Astrocyte (in vitro differentiated cells and primary cell): ENCODE results near the gene DNAH17.

ENCODE experiments used
- CTCF ChIP-seq: IDR thresholded peaks from 2 replicates; pipeline ENCODE4 v1.5.1; 2011; ENCODE audit warnings: low read depth, mild to moderate bottlenecking, inconsistent platforms, low read length, moderate library complexity; ENCODE audit not compliant: insufficient read depth
- EZH2 ChIP-seq: IDR thresholded peaks from 2 replicates; pipeline ENCODE4 v1.6.1; 2012; ENCODE audit warnings: mild to moderate bottlenecking, low read length, inconsistent platforms; ENCODE audit not compliant: insufficient read depth

DNA sequence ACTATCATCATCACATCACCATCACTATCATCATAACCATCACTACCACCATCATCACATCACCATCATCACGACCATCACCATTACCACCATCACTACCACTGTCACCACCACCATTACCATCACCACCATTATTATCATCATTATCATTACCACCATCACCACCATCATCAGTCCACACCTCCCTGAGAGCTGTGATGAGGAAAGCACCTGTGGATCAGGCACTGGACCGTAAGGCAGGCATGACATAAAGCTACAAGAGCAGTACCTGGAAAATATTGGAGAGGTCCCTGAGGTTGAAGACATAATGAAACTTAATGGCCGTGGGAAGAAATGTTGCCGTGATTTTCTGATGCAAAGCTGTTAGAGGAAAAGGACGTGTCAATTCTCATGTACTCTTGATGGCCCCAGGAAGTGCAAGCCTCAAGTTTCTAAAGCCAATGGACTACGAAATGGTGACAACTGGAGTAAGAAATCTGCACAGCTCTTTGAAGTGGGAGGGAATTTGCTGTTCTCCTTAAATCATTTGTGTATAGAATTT, 98.4 kb downstream of the DNAH17 start:
- TF ChIP-seq CTCF = no peak
- TF ChIP-seq EZH2 = no peak
